Measurements from ENCODE around the gene PTGIS.
A peak's percentile ranks its signal among the peaks of the same experiment; 100 is the strongest.

Gene PTGIS

GRCh38 chr20:49543071-49543857 is 24.7 kb downstream of the PTGIS start:
- Histone ChIP-seq H3K27ac (replicated peaks) (no peak overlapping the region), H3K27me3 (ENCODE audit: insufficient read depth, poor library complexity, severe bottlenecking) (no peaks in the 10 kb centered on the region), H3K4me3 (replicated peaks; ENCODE audit: insufficient read depth, low read length) (no peak overlapping the region)
- no peak for TF ChIP-seq GABPA (IDR thresholded peaks at IDR 0.05; ENCODE audit: low read depth)
- TF ChIP-seq, protein P1, sequence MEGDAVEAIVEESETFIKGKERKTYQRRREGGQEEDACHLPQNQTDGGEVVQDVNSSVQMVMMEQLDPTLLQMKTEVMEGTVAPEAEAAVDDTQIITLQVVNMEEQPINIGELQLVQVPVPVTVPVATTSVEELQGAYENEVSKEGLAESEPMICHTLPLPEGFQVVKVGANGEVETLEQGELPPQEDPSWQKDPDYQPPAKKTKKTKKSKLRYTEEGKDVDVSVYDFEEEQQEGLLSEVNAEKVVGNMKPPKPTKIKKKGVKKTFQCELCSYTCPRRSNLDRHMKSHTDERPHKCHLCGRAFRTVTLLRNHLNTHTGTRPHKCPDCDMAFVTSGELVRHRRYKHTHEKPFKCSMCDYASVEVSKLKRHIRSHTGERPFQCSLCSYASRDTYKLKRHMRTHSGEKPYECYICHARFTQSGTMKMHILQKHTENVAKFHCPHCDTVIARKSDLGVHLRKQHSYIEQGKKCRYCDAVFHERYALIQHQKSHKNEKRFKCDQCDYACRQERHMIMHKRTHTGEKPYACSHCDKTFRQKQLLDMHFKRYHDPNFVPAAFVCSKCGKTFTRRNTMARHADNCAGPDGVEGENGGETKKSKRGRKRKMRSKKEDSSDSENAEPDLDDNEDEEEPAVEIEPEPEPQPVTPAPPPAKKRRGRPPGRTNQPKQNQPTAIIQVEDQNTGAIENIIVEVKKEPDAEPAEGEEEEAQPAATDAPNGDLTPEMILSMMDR (IDR thresholded peaks at IDR 0.05; ENCODE audit: insufficient read depth, low read length): no peak
- no peak for TF ChIP-seq POLR2AphosphoS5 (IDR thresholded peaks at IDR 0.05; ENCODE audit: low read depth)
- no peak for TF ChIP-seq SPI1 (IDR thresholded peaks at IDR 0.05; ENCODE audit: borderline replicate concordance, low read depth)
- TF ChIP-seq REST (IDR thresholded peaks at IDR 0.05; ENCODE audit: insufficient replicate concordance, low read depth): no peak
- no peak for DNase-seq (ENCODE audit: low read depth in 1 of 2, low spot score in 1 of 2)

- no peak overlapping the region for H3K4me3 ChIP-seq (replicated peaks; ENCODE audit: insufficient read depth, low read length)
- no peak overlapping the region for H3K27ac ChIP-seq (replicated peaks)
- no peak for DNase-seq (ENCODE audit: low read depth in 1 of 2, low spot score in 1 of 2)
- TF ChIP-seq GABPA (IDR thresholded peaks at IDR 0.05; ENCODE audit: low read depth): no peak
- no peak for TF ChIP-seq REST (IDR thresholded peaks at IDR 0.05; ENCODE audit: insufficient replicate concordance, low read depth)
- no peak for TF ChIP-seq SPI1 (IDR thresholded peaks at IDR 0.05; ENCODE audit: borderline replicate concordance, low read depth)
- TF ChIP-seq, protein P1 (IDR thresholded peaks at IDR 0.05; ENCODE audit: insufficient read depth, low read length): no peak
- TF ChIP-seq POLR2AphosphoS5 (IDR thresholded peaks at IDR 0.05; ENCODE audit: low read depth): no peak
- no peaks in the 10 kb centered on the region for H3K27me3 ChIP-seq (ENCODE audit: insufficient read depth, poor library complexity, severe bottlenecking)
Observed at GRCh38 chr20:49542514-49542991, 25.4 kb downstream of the PTGIS start.

DNA sequence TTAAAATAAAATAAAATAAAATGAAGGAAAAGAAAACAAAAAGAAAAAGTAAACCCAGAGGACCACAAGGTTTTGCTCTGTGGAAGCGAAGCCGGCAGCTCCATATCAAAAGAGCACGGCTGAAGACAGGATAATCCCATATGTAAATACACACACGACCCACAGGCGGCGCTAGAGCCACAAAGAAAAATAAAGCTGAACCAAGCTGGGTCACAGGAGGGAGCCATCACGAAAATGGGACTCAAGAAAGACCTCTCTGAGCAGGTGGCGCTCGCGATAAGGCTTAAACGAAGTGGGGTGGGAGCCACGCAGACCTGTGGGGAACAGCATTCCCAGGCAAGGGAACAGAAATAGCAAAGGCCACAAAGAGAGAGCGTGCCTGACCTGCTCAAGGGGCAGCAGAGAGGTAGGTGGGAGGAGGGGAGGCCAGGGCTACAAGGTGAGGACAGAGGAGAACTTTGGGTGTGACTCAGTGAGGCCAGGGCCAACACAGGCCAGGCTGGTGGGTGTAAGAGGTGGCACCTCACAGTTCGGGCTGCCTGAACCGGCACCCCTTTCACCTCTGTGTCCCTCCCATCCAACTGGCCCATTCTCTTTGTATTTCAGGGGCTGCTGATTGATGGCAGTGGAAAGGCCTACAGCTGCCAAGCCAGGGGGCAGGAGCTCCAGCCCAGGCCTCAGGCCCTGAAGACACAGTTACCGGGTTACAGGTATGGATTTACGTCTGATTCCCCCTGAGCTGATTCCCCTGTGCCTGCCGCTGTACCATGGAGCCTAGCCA is 26.0 kb downstream of the PTGIS start:
- H3K4me3 ChIP-seq (replicated peaks; ENCODE audit: insufficient read depth, low read length): no peak overlapping the region
- H3K27me3 ChIP-seq (ENCODE audit: insufficient read depth, poor library complexity, severe bottlenecking): no peaks in the 10 kb centered on the region
- H3K27ac ChIP-seq (replicated peaks): no peak overlapping the region
- no peak for TF ChIP-seq POLR2AphosphoS5 (IDR thresholded peaks at IDR 0.05; ENCODE audit: low read depth)
- TF ChIP-seq, protein P1 (IDR thresholded peaks at IDR 0.05; ENCODE audit: insufficient read depth, low read length): peak; percentile 77
- DNase-seq (ENCODE audit: low read depth in 1 of 2, low spot score in 1 of 2): peak; percentile 46 to 74
